Measurements from ENCODE around the gene EYS.
"Not testable (repeated sequence)": the region's sequence is repeated elsewhere in the genome, so short reads cannot be mapped to it uniquely, and the experiment has no call there.

EYS gene

GRCh38 chr6:65631711-65632110 lies 75.3 kb downstream of the EYS start:
- DNase-seq = no peak

GRCh38 chr6:65627434-65627999 lies 79.5 kb downstream of the EYS start:
- not testable (repeated sequence) for DNase-seq

GRCh38 chr6:65627015-65627414 lies 80.0 kb downstream of the EYS start:
- DNase-seq = no peak

GRCh38 chr6:65623566-65623965 lies 83.5 kb downstream of the EYS start:
- DNase-seq = no peak

GRCh38 chr6:65610746-65611145 lies 96.3 kb downstream of the EYS start:
- DNase-seq = no peak

DNA sequence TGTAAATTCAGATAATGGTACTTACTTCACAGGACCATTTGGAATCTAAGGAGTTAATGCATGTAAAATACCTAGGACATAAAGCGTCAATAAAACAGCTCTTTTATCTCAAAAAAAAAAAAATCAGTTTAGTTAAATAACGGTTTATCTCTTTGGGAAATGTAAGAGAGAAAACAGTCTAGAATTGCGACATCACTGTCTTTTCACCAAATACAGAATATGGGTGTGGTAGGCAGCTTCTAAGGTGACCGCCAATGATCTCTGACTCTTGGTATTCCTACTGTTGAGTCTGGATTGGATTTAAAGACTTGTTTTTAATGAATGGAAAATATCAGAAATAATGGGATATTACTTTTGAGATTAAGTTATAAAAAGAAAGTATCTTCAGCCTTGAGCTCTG lies 111.5 kb downstream of the EYS start:
- DNase-seq = no peak

- no peak for DNase-seq
Observed at GRCh38 chr6:65570340-65570739, 136.7 kb downstream of the EYS start.

DNA sequence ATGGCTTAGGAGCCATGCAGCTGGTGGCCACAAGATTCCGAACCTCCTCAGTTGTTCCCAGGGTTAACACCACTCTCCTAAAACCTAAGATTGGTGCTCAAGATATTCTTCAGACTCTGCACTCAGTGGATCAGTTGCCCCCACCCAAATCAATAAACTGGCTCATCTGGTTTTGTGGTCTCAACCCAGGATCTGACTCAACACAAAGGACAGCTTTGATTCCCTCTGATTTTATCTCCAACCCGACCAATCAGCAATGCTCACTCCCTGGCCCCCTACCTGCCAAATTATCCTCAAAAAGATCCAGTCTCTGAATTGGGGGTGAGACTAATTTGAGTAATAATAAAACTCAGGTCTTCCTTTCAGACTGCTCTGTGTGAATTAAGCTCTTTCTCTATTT lies 137.5 kb downstream of the EYS start:
- DNase-seq = no peak

- DNase-seq = not testable (repeated sequence)
Observed at GRCh38 chr6:65569056-65569455, 138.0 kb downstream of the EYS start.

DNA sequence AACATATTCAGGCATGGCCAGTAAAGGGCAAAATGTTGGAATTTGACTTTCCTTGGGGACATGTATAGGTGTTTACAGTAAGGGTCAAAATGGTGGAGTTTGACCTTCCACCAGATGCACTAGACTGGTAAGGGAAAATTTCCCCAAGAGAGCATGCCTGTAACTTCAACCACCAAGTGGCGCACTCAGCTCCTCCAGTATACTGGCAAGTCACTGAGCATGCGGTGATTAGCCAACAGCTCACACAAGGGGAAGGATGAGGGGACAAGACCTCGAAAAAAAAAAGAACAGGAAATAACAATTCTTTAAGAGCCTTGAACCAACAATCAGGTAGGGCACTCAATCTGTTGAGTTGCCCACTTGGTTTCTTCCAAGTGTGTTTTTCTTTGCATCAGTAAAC lies 140.9 kb downstream of the EYS start:
- DNase-seq = no peak

DNA sequence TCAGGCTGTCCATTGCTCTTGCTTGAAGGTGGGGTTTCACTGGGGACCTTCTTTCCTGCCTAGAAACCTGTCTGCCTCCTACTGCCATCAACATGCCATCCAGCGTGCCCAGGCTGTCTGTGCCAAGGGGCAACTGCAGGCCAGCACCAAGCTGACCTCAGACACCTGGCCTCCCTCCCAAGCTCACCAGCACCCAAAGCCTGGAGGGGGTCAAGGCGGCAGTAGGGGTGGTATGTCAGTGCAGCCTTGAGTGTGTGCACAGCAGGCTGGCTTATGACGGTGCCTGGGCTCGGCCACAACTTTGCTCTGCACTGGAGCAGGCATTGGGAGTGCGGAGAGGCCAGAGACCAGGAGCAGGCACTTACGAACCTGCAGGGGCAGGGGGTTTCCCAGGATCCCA lies 149.0 kb downstream of the EYS start:
- DNase-seq = no peak

GRCh38 chr6:65557224-65557623 lies 149.8 kb downstream of the EYS start:
- peak; percentile 47 for DNase-seq

- DNase-seq = no peak
Observed at GRCh38 chr6:65546894-65547293, 160.1 kb downstream of the EYS start.

DNA sequence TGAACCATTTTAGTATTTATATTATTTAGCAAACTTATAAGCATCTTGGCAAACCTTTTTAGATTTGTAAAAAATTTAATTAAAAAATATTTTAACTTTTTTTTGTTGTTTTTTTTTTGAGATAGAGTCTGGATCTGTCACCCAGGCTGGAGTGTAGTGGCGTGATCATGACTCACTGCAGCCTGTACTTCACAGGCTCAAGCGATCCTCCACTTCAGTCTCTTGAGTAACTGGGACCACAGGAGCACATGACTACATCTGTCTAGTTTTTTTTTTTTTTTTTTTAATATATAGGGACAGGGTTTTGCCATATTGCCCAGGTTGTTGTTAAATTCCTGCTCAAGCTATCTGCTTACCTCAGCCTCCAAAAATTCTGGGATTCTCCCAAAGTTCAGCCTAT lies 161.1 kb downstream of the EYS start:
- DNase-seq = no peak

GRCh38 chr6:65538644-65539043 lies 168.4 kb downstream of the EYS start:
- DNase-seq = no peak

DNA sequence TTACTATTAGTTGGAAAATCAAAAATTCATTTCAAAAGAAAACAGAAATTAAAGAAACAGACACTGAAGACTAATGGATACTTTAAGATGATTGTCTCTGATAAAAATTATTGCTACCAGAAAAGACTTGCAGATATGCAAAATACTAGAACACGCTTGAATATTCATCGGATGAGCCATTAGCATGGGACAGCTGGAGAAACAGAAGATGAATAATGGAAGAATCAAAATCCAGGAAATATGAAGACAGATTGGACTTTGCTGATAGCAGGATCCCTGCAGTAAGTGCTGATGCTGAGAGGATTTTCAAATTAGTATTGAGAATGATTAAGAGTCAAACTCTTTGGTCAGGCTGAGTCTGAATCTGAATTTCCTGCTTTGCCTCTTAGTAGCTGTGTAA lies 169.4 kb downstream of the EYS start:
- no peak for DNase-seq

DNA sequence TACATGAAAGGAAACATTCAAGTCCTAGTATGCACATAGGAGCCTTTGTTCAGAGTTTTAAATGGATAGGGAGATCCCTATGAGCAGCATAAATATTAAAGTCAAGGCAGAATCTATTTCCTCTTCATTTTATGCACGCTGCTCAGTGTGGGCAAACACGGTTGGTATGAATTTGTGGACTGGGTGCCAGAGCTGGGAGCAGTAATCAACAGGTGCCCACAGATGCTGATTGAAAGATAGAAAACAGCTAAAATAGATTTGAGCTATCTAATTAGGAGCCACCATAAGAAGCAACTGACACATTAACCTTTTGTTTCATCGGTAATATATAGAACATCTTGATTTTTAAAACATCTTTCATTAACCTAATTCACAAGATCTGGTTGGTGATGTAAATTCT lies 175.5 kb downstream of the EYS start:
- DNase-seq = no peak

DNA sequence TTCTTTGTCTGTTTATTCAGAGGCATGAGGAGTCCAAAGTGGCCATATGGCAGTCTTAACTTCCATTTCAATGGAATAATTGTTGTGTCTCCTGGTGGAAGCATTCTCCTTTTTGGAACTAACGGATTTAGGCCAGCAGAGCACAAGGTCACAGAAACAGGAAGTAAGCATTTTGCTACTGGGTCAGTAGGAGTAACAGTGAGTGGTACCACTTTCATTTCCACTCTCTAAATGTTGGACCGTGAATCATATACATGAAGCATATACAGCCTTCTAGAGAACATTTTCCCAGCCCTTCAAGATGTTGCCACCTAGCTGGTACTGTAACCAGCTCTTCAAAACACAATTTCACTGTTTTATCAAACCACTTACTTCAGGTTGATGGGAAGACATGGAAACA lies 182.8 kb downstream of the EYS start:
- no peak for DNase-seq

- no peak for DNase-seq
Observed at GRCh38 chr6:65505736-65506135, 201.3 kb downstream of the EYS start.

DNA sequence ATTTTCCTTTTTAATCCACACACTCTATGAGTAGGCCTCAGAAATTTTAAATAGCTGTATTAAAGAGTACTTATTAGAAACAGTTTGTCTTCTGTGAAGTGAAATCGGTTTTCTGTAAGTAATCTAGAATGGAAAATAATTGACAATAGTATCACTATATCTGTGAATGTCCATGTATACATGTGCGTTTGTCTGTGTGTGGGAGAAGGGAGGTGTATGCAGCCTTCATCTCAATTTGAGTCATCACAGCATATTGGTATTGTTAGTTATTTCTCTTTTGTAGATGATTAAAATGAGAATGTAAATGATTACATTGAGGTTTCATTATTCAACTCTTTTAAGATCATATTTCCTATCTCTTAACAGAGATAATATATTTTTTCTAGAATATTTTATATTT lies 206.0 kb downstream of the EYS start:
- DNase-seq = no peak

- not testable (repeated sequence) for DNase-seq
Observed at GRCh38 chr6:65483652-65484051, 223.4 kb downstream of the EYS start.

DNA sequence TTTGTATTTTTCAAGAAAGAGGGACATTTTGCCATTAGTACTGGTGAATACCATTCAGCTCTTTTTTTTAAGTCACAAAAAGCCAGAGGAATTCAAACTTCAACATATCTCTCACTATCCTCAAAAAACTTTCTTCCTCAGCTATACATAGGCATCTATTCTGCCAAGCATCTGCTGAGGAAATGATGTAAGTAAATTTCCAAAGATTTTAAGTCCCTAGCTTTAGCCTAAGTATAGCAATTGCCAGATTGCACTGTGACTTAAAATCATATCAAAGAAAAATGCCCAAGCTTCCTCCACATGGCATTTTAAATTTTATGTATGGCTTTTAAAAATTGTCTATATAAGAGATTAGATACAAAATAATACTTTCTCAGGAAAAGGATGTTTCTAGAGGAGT lies 237.4 kb downstream of the EYS start:
- DNase-seq = no peak

DNA sequence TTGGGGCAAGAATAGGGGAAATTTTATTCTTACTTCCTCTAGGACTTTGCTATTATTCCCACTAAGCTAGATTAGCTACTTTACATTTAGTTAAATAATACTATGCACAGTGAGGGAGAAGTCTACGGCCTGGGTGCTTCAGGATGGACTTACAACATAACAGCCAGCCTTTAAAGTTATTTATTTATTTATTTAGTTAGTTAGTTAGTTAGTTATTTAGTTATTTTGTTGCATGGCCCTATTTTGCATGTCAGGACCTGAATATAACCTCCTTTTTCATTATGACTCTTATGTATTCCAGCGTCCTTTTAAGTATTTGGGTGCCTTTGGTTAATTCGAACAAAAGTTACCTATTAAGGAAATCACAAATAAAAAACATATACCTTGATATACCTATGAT lies 238.7 kb downstream of the EYS start:
- no peak for DNase-seq

GRCh38 chr6:65461121-65461520 lies 245.9 kb downstream of the EYS start:
- DNase-seq = no peak

- DNase-seq = no peak
Observed at GRCh38 chr6:65452333-65452732, 254.7 kb downstream of the EYS start.

DNA sequence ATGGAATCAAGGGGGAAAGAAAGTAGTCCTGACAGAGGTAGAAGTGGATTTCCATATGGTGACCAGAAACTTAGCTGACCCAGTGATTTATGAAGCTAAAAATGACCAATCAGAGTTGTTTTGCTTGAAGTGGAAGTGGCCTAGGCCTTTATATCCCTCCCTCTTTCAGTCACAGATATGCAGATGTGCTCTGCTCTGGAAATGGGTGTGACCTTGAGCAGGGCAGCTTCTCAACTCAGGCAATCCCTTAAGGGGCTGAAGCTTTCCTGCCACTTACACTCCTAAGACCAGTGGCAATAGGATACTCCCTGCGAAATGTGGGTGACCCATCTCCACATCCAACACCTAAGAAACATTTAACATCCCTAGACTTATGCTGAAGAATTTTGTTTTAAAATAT lies 256.6 kb downstream of the EYS start:
- no peak for DNase-seq
